Activated naive CD4-positive, alpha-beta T cell treated with anti-CD3 and anti-CD28 coated beads, Interleukin-2, amount 50 U/mL, for 72 hours (primary cell): ENCODE results near the gene SPOCK1. TPM values are rescaled to one million over a fixed set of nuclear protein-coding genes. Genes with fewer than 3 reads are reported as not detected.
"Not testable (repeated sequence)": the region's sequence is repeated elsewhere in the genome, so short reads cannot be mapped to it uniquely, and the experiment has no call there.

Experiments
- ATAC-seq, 2 donors: fragments of 150-1000 bp; cut with Tn5 transposase; 2 replicates each; pipeline ENCODE4 v1.10.0; 2021; ENCODE audit warnings: mild to moderate bottlenecking in 2 of 2, moderate library complexity in 2 of 2
- DNase-seq, 2 donors: peaks; one replicate each; pipeline ENCODE4 v3.0.0; 2021 to 2022; ENCODE audit warnings: low spot score in 2 of 2
- H3K27ac Mint-ChIP-seq, 2 donors: one replicate each; pipeline ENCODE4 v1.8.0; 2022; ENCODE audit warnings: mild to moderate bottlenecking in 2 of 2, mixed read lengths in 2 of 2
- H3K36me3 Mint-ChIP-seq, 2 donors: one replicate each; pipeline ENCODE4 v1.8.0; 2022; ENCODE audit warnings: mixed read lengths in 2 of 2
- H3K9me3 Mint-ChIP-seq, 2 donors: one replicate each; pipeline ENCODE4 v1.8.0; 2022; ENCODE audit warnings: mixed read lengths in 2 of 2
- total RNA-seq, 2 donors: library from RNA; stranded (reverse); gene quantifications; one replicate each; pipeline ENCODE4 v1.2.3, GENCODE V29; 2022

The SPOCK1 gene
- total RNA-seq, 2 donors from 2014 or later = not detected

GRCh38 chr5:136954142-136954541 lies 545.0 kb downstream of the SPOCK1 start:
- H3K27ac Mint-ChIP-seq, DNase-seq, ATAC-seq: not testable (repeated sequence)
- Mint-ChIP-seq H3K36me3 (peaks cover 8 to 16% of the 10 kb centered on the region in 2 donors), H3K9me3 (peaks cover 25 to 30% of the 10 kb centered on the region in 2 donors)

- H3K36me3 Mint-ChIP-seq = peaks cover 8 to 16% of the 10 kb centered on the region in 2 donors
- ATAC-seq, H3K27ac Mint-ChIP-seq, DNase-seq: not testable (repeated sequence)
- H3K9me3 Mint-ChIP-seq = peaks cover 29 to 33% of the 10 kb centered on the region in 2 donors
Measured at GRCh38 chr5:136953346-136954069, 545.6 kb downstream of the SPOCK1 start.

- DNase-seq (no peak), ATAC-seq (no peak)
- Mint-ChIP-seq H3K36me3 (peaks cover 13 to 14% of the 10 kb centered on the region in 2 donors), H3K27ac (no peak overlapping the region), H3K9me3 (peaks cover 40 to 42% of the 10 kb centered on the region in 2 donors)
Measured at GRCh38 chr5:136927571-136927970, 571.6 kb downstream of the SPOCK1 start.

DNA sequence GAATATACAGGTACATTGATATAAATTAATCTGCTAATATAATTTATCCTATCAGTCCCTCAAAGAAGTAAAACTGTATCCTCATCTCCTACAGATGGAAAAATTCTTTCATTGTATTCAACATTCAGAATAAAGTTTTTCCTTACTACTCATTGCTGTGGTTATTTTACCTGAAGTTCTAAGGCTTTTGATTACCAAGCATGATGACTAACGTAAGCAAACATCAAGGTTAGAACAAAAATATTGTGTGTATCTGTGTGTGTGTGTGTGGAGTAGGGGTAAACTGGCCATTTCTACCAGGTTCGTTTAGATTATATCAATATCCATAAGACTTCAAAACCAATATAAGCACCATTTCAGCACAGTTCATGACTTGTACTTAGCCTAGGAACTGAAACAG lies 573.1 kb downstream of the SPOCK1 start:
- no peak overlapping the region for H3K27ac Mint-ChIP-seq
- DNase-seq = no peak
- peaks cover 32 to 38% of the 10 kb centered on the region in 2 donors for H3K9me3 Mint-ChIP-seq
- no peak for ATAC-seq
- peaks cover 6 to 7% of the 10 kb centered on the region in 2 donors for H3K36me3 Mint-ChIP-seq

Other genes with a start within 250 kb of the SPOCK1 start
- 10 to 100 TPM in 1 of 2 donors, 1 to 10 TPM in 1; 3.1 to 17.2 TPM for gene KLHL3, start 236.8 kb upstream of the SPOCK1 start, total RNA-seq